Measurements from ENCODE around the gene LIX1. TPM values are rescaled to one million over a fixed set of nuclear protein-coding genes. Genes with fewer than 3 reads are reported as not detected.

The LIX1 gene
- total RNA-seq, 1 donor from 2014 or later: not detected

DNA sequence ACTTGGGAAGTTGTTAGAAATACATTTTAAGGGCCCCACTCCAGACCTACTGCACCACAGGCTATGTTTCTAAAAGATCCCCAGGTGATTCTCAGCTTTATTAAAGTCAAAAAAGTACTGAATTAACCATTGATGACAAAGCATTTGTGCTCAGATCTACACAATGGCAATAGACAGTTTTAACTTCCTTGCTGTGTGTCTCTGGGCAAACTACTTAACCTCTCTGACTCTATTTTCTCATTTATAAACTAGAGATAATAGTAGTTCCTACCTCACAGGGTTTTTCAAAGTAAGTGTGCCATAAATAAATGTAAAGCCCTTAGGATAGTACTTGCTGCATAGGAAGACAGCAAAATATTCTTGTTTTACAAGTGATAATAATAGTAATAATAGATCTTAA, 66.3 kb downstream of the LIX1 start:
- DNase-seq (ENCODE audit: low spot score): no peak
- Mint-ChIP-seq H3K27me3 (ENCODE audit: low read depth) (peaks cover 6% of the 10 kb centered on the region), H3K27ac (no peak overlapping the region), H3K36me3 (ENCODE audit: low read depth) (no peaks in the 10 kb centered on the region), H3K4me1 (ENCODE audit: low read depth) (peaks cover 9% of the 10 kb centered on the region), H3K9me3 (no peaks in the 10 kb centered on the region), H3K4me3 (ENCODE audit: low read depth) (no peak overlapping the region)
- intact Hi-C loops (cut with micrococcal nuclease): no loop called here

DNA sequence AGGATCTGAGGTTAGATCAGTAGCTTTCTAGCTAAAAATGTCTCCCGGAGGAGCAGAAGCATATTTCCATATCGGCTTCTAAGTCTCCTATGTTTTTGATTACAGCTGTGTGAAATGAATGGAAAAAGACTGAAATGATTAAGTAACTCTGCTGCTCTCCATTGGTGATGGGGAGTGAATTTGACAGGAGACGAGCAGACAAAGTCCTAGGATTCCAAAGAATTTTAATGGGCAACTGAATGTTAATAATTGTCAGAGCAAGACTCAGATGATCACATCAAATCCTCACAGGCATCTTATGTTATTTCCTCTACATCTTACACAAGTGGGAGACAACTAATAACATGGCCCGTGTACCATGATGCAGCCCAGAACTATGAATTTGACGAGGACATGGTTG, 66.8 kb downstream of the LIX1 start:
- H3K27ac Mint-ChIP-seq: no peak overlapping the region
- no peaks in the 10 kb centered on the region for H3K9me3 Mint-ChIP-seq
- no peak for DNase-seq (ENCODE audit: low spot score)
- intact Hi-C loops (cut with micrococcal nuclease): no loop called here
- H3K4me1 Mint-ChIP-seq (ENCODE audit: low read depth): peaks cover 9% of the 10 kb centered on the region
- H3K4me3 Mint-ChIP-seq (ENCODE audit: low read depth): no peak overlapping the region
- H3K36me3 Mint-ChIP-seq (ENCODE audit: low read depth): no peaks in the 10 kb centered on the region
- H3K27me3 Mint-ChIP-seq (ENCODE audit: low read depth): peaks cover 6% of the 10 kb centered on the region

DNA sequence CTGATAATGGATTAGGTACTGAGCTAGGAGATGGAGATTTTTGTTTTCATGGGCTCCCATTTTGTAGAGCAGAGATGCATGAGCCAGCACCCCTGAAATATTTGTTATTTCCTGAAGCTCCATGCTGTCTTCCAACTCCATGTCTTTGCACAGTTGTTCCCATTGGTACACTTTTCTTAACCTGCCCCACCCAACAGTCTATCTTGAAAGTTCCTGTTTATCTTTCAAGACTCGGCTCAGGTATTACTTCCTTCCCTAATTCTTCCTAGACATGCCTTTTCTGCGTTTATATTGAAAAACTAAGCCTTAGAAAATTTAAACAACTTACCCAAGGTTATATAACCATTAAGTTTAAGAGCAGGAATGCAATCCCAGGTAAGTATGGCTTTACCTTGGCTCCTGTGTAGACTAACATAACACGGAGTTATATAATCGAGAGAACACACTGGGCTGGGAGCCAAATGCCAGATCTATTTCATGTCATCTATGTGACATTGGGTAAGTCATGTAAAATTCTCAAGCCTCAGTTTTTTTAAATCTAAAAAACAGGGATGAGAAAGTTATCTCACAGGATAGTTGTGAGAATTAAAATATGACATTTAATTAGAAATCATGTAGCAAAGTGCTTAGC, 67.4 kb downstream of the LIX1 start:
- no peak overlapping the region for H3K27ac Mint-ChIP-seq
- no peaks in the 10 kb centered on the region for H3K9me3 Mint-ChIP-seq
- no peak for DNase-seq (ENCODE audit: low spot score)
- peaks cover 9% of the 10 kb centered on the region for H3K4me1 Mint-ChIP-seq (ENCODE audit: low read depth)
- H3K36me3 Mint-ChIP-seq (ENCODE audit: low read depth): no peaks in the 10 kb centered on the region
- intact Hi-C loops (cut with micrococcal nuclease): no loop called here
- H3K27me3 Mint-ChIP-seq (ENCODE audit: low read depth): peaks cover 9% of the 10 kb centered on the region
- no peak overlapping the region for H3K4me3 Mint-ChIP-seq (ENCODE audit: low read depth)

DNA sequence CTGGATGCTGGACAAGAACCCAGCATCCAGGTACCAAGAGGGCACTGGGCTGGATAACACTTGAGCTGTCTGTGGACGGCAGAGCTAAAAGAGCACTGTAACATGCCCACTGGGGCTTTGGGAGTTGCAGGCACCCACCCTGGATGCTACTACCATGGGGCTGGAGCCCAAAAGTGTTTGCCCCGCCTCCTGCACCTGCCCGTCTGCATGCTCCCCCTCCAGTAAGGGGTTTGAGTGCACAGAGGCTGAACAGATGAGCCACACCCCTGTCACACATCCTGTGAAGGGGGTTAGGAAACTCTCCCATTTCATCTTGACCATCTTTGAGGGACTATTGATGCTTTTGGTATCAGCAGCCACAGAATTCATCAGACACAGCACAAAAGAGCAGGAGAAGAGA, 69.0 kb downstream of the LIX1 start:
- Mint-ChIP-seq H3K36me3 (ENCODE audit: low read depth) (no peaks in the 10 kb centered on the region), H3K4me3 (ENCODE audit: low read depth) (no peak overlapping the region), H3K4me1 (ENCODE audit: low read depth) (peaks cover 2% of the 10 kb centered on the region), H3K27me3 (ENCODE audit: low read depth) (peaks cover 3% of the 10 kb centered on the region), H3K9me3 (no peaks in the 10 kb centered on the region), H3K27ac (no peak overlapping the region)
- intact Hi-C loops (cut with micrococcal nuclease): no loop called here
- no peak for DNase-seq (ENCODE audit: low spot score)

DNA sequence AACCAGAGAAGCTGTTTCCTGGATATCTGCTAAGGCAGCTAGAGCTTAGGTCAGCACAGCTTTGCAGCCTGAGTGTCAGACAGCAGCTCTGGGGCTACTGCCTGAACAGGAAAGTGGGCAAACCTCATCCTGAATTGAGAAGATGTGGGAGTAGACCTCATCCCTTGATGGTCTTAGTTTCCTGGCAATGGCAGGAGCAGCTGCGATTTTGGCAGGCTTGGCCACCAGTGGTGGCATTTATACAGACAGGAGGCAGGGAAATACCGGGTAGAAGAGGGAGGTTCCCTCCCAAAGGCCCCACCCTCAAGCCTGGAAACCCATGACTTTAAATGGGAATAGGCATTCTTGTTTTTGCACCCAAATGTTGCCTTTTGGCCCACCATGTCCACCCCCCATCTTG, 69.7 kb downstream of the LIX1 start:
- Mint-ChIP-seq H3K27me3 (ENCODE audit: low read depth) (peaks cover 7% of the 10 kb centered on the region), H3K9me3 (no peaks in the 10 kb centered on the region), H3K4me3 (ENCODE audit: low read depth) (no peak overlapping the region), H3K27ac (no peak overlapping the region), H3K4me1 (ENCODE audit: low read depth) (peaks cover 2% of the 10 kb centered on the region), H3K36me3 (ENCODE audit: low read depth) (no peaks in the 10 kb centered on the region)
- no peak for DNase-seq (ENCODE audit: low spot score)
- intact Hi-C loops (cut with micrococcal nuclease): no loop called here

DNA sequence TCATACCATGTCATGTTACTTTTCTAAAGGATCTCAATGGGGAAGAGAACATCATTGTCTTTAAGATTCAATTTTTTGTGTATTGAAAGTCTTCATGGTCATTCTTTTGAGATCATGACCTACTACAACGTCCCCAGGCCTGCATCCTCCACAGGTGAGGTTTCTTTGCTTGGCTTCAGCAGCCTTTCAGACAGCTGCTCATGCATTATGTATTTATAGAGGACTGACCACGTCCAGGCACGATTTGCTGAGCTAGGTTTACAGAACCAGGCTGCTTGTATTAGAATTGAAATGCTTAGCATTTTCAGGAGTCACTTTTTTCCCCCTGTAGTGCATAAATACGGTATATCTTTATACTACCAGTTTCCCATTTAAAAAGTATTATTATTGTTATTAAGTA, 70.4 kb downstream of the LIX1 start:
- H3K4me3 Mint-ChIP-seq (ENCODE audit: low read depth): no peak overlapping the region
- intact Hi-C loops (cut with micrococcal nuclease): no loop called here
- H3K27me3 Mint-ChIP-seq (ENCODE audit: low read depth): peaks cover 11% of the 10 kb centered on the region
- H3K9me3 Mint-ChIP-seq: no peaks in the 10 kb centered on the region
- peaks cover 2% of the 10 kb centered on the region for H3K4me1 Mint-ChIP-seq (ENCODE audit: low read depth)
- H3K36me3 Mint-ChIP-seq (ENCODE audit: low read depth): no peaks in the 10 kb centered on the region
- H3K27ac Mint-ChIP-seq: no peak overlapping the region
- DNase-seq (ENCODE audit: low spot score): no peak

DNA sequence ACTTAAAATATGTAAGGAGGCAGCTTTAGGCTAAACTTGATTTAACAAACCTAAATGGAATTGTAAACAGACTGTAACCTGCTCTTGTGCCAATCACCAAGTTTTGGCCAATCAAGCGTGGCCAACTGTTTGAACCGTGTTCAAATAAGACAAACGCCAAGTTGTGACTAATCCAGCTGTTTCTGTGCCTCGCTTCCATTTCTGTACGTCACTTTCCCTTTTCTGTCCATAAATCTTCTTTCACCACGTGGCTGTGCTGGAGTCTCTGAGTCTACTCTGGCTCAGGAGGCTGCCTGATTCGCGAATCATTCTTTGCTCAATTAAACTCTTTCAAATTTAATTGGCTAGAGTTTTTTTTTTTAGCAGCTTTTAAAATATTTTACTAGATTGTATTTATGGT, 71.3 kb downstream of the LIX1 start:
- Mint-ChIP-seq H3K9me3 (no peaks in the 10 kb centered on the region), H3K27ac (no peak overlapping the region), H3K4me3 (ENCODE audit: low read depth) (no peak overlapping the region), H3K4me1 (ENCODE audit: low read depth) (peaks cover 2% of the 10 kb centered on the region), H3K36me3 (ENCODE audit: low read depth) (no peaks in the 10 kb centered on the region), H3K27me3 (ENCODE audit: low read depth) (peaks cover 15% of the 10 kb centered on the region)
- intact Hi-C loops (cut with micrococcal nuclease): no loop called here
- DNase-seq (ENCODE audit: low spot score): no peak

DNA sequence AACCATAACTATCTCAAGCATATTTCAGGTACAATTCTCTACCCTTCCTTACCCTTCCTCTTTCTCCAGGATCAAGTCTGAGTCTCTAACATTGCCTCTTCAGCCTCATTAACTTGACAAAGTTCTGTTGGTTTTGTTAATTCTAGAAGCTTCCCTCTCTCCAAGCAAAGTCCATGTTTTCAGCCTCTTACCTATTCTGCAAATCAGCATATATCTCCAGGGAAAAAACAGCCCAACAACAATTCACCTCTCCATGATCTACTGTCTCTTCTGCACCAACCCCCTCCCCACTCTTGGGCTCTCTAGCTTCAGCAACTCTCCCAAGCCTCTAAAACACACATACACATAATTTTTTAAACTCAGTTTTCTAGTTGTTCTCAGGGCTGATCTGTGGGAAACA, 72.2 kb downstream of the LIX1 start:
- Mint-ChIP-seq H3K27ac (no peak overlapping the region), H3K9me3 (no peaks in the 10 kb centered on the region), H3K36me3 (ENCODE audit: low read depth) (no peaks in the 10 kb centered on the region), H3K27me3 (ENCODE audit: low read depth) (peaks cover 20% of the 10 kb centered on the region), H3K4me3 (ENCODE audit: low read depth) (no peak overlapping the region), H3K4me1 (ENCODE audit: low read depth) (peaks cover 2% of the 10 kb centered on the region)
- intact Hi-C loops (cut with micrococcal nuclease): no loop called here
- DNase-seq (ENCODE audit: low spot score): no peak

DNA sequence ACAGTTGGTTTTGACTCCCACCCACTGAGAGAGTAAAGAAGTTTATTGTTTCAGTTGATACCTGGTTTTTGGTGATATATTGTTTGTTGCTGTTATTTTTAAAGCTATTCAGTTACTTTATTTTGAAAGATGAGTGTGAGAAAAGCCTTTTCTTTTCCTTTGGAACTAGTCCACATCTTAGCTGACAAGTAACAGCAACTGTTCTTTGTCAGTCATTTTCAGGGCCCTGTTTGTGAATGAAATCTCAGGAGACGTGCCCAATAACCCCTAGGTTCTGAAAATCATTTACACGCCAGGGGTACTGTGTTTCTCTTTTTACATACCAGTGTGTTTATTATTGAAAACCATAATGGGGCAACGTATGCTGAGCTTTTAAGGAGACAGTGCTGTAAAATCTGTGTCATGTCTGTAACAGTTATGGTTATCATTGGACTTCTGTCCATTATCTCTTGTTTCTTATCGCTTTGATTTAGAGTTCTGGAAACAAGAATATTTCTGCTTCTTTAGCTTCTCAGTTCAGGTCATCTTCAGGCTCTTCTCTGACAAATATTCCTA, 75.0 kb downstream of the LIX1 start:
- DNase-seq (ENCODE audit: low spot score): no peak
- no peaks in the 10 kb centered on the region for H3K9me3 Mint-ChIP-seq
- intact Hi-C loops (cut with micrococcal nuclease): no loop called here
- no peak overlapping the region for H3K4me3 Mint-ChIP-seq (ENCODE audit: low read depth)
- H3K27ac Mint-ChIP-seq: no peak overlapping the region
- H3K27me3 Mint-ChIP-seq (ENCODE audit: low read depth): peaks cover 23% of the 10 kb centered on the region
- no peaks in the 10 kb centered on the region for H3K4me1 Mint-ChIP-seq (ENCODE audit: low read depth)
- H3K36me3 Mint-ChIP-seq (ENCODE audit: low read depth): no peaks in the 10 kb centered on the region

DNA sequence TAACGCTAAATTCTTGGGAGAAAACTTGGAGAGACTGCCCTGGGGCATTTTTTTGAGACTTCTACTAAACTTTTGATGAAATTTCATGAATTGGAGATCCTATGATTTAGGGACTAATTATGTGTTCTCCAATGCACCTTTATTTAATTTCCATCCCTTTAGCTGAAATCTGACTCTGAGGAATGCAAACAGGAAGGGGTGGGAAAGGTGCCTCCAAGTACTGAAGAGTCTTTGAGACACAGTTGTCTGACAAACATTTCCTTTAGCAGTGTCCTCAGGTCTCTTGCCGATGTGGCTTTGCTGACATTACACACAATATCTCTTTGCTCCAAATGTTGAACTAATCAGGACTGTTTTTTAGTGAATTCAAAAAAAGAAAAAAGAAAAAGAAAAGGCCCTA, 76.9 kb downstream of the LIX1 start:
- Mint-ChIP-seq H3K4me1 (ENCODE audit: low read depth) (no peaks in the 10 kb centered on the region), H3K27ac (no peak overlapping the region), H3K9me3 (no peaks in the 10 kb centered on the region), H3K27me3 (ENCODE audit: low read depth) (peaks cover 23% of the 10 kb centered on the region), H3K4me3 (ENCODE audit: low read depth) (no peak overlapping the region), H3K36me3 (ENCODE audit: low read depth) (no peaks in the 10 kb centered on the region)
- intact Hi-C loops (cut with micrococcal nuclease): no loop called here
- no peak for DNase-seq (ENCODE audit: low spot score)

DNA sequence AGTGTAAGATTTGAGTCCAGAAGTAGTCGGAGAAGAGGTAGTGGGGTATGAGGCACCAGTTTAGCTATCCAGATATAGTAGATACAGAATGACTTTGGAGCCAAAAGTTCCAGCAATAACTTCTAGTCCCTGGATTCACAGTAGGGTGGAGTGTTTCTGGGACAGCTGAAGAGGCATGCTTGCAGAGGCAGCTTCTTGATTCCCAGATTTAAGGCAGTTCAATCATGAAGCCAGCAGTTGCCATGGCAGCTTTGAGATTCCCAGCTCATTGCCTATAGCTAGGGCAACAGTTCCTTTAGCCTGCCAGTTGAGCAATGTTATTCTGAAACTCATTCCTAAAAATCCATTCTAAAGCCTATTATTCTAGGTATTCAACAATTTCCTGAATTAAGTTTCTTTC, 79.2 kb downstream of the LIX1 start:
- no peak for DNase-seq (ENCODE audit: low spot score)
- peaks cover 4% of the 10 kb centered on the region for H3K9me3 Mint-ChIP-seq
- intact Hi-C loops (cut with micrococcal nuclease): no loop called here
- no peaks in the 10 kb centered on the region for H3K4me1 Mint-ChIP-seq (ENCODE audit: low read depth)
- H3K27me3 Mint-ChIP-seq (ENCODE audit: low read depth): peaks cover 29% of the 10 kb centered on the region
- no peak overlapping the region for H3K27ac Mint-ChIP-seq
- no peak overlapping the region for H3K4me3 Mint-ChIP-seq (ENCODE audit: low read depth)
- H3K36me3 Mint-ChIP-seq (ENCODE audit: low read depth): no peaks in the 10 kb centered on the region

DNA sequence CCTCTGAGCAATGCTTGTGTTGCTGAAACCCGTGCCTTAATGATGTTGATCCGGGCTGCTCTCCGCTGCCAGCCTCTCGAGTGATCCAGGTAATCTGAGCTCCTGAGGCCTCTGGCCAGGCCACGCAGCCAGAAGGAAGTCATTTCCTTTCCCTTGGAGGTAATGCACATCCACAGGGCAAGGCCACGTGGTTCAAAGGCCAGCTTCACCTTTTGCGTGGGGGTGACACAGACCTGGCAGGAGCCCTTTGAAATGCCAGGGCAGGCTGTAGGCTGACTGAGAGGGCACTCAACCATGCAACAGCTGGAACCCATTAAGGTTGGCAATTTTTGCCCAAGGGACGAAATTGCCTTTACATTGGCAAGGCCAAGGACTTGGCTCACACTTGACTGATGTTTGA, 80.4 kb downstream of the LIX1 start:
- Mint-ChIP-seq H3K9me3 (peaks cover 4% of the 10 kb centered on the region), H3K36me3 (ENCODE audit: low read depth) (no peaks in the 10 kb centered on the region), H3K4me1 (ENCODE audit: low read depth) (peaks cover 1% of the 10 kb centered on the region), H3K27me3 (ENCODE audit: low read depth) (peaks cover 30% of the 10 kb centered on the region), H3K4me3 (ENCODE audit: low read depth) (no peak overlapping the region), H3K27ac (no peak overlapping the region)
- intact Hi-C loops (cut with micrococcal nuclease): no loop called here
- no peak for DNase-seq (ENCODE audit: low spot score)

DNA sequence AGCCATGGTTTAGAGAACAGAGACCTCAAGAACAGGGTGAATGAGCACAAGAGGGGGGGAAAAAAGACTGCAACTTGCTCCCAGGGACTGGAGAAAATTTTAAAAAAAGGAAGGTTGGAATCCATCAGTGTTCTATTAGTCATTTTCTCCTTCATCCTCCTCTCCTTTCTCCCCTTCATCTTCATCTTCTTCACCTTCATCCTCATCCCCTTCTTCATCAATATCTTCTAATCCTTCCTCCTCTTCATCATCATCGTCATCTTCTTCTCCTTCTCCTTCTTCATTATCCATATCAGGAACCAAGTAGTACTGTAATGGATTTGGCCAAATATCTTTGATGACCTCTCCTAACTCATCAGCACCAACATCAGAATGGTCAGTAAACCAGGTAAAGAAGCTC, 86.1 kb downstream of the LIX1 start:
- peaks cover 10% of the 10 kb centered on the region for H3K9me3 Mint-ChIP-seq
- intact Hi-C loops (cut with micrococcal nuclease): no loop called here

DNA sequence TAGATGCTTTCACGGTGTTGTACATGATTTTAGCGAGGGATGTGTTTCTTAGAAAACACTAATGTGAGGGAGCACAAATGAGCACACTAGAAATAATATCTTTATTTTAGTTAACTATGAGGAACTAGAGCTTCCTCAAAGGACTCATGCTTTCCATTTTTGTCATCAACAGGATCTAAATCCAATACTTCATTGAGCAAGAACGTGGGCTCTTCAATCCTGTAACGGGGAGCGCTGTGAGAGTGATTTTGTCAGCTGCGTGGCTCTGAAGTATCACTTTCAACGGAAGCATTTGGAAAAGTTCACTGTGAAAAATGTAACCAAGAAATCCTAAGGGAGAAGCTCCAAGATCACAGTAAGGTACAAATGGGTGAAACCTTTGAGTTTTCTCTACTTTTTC, 93.2 kb downstream of the LIX1 start:
- no peak overlapping the region for H3K4me3 Mint-ChIP-seq (ENCODE audit: low read depth)
- no peaks in the 10 kb centered on the region for H3K36me3 Mint-ChIP-seq (ENCODE audit: low read depth)

More for the DNA sequence above, 86.1 kb downstream of the LIX1 start:
- no peak for DNase-seq (ENCODE audit: low spot score)
- no peak overlapping the region for H3K27ac Mint-ChIP-seq
- peaks cover 4% of the 10 kb centered on the region for H3K4me1 Mint-ChIP-seq (ENCODE audit: low read depth)
- peaks cover 46% of the 10 kb centered on the region for H3K27me3 Mint-ChIP-seq (ENCODE audit: low read depth)
- no peak overlapping the region for H3K4me3 Mint-ChIP-seq (ENCODE audit: low read depth)
- no peaks in the 10 kb centered on the region for H3K36me3 Mint-ChIP-seq (ENCODE audit: low read depth)

More for the DNA sequence above, 93.2 kb downstream of the LIX1 start:
- no peak overlapping the region for H3K27ac Mint-ChIP-seq
- intact Hi-C loops (cut with micrococcal nuclease): no loop called here
- H3K27me3 Mint-ChIP-seq (ENCODE audit: low read depth): peaks cover 28% of the 10 kb centered on the region
- DNase-seq (ENCODE audit: low spot score): no peak
- peaks cover 6% of the 10 kb centered on the region for H3K9me3 Mint-ChIP-seq
- H3K4me1 Mint-ChIP-seq (ENCODE audit: low read depth): peaks cover 3% of the 10 kb centered on the region
